ENCODE data around the gene NMNAT3. TPM values are rescaled to one million over a fixed set of nuclear protein-coding genes. Genes with fewer than 3 reads are reported as not detected.

NMNAT3 gene
- total RNA-seq, 6 donors from 2014 or later, result 3.3 to 8.4 (median 5.5) TPM

DNA sequence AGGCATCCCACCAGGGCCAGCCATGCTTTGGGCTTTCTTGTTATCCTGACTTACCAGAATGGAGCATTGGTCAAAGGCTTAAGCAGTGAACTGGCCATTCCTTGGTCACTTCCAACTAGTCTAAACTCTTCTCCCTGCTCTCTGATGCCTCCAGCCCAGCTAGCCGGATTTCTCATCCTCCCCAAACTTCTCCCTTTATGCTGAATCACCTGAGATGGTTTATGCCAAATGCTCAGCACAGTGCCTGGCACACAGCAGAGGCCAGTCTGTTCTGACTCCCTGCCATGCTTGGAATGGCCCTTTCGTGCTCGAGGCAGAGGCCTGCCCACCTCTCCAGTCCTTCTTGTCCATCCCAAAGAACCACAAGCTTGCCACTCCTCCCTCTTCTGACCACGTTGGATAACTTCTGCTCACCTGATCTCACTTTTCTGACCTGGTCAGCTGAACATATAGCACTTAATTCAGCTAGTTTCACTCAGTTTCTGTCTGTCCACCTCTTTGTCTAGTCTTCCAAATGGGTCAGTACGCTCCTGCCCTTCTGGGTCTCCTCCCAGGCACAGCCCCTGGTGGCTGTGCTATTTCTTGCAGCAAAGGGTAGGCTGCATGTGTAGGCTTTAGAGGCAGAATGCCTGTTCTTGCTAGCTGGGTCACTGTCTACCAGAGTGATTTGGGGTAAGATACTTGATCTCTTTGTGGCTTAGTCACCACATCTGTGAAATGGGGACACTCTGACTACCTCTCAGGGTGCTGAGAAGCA is 136.1 kb downstream of the NMNAT3 start:
- Histone ChIP-seq H3K4me3 (no peak overlapping the region), H3K27ac (no peak overlapping the region), H3K27me3 (no peaks in the 10 kb centered on the region), H3K9me3 (no peaks in the 10 kb centered on the region), H3K36me3 (no peaks in the 10 kb centered on the region), H3K4me1 (peaks cover 7 to 20% (median 16%) of the 10 kb centered on the region in 4 donors)
- WGBS, 2 donors, result 78 to 93% methylated on average over 5 of the region's 5 CpGs
- ATAC-seq (ENCODE audit: low FRiP score in 2 of 2), result no peak
- TF ChIP-seq POLR2AphosphoS5 (IDR thresholded peaks at IDR 0.05) (no peak), POLR2A (IDR thresholded peaks at IDR 0.05) (no peak), EP300 (IDR thresholded peaks at IDR 0.05) (no peak)
- TF ChIP-seq, protein P1, sequence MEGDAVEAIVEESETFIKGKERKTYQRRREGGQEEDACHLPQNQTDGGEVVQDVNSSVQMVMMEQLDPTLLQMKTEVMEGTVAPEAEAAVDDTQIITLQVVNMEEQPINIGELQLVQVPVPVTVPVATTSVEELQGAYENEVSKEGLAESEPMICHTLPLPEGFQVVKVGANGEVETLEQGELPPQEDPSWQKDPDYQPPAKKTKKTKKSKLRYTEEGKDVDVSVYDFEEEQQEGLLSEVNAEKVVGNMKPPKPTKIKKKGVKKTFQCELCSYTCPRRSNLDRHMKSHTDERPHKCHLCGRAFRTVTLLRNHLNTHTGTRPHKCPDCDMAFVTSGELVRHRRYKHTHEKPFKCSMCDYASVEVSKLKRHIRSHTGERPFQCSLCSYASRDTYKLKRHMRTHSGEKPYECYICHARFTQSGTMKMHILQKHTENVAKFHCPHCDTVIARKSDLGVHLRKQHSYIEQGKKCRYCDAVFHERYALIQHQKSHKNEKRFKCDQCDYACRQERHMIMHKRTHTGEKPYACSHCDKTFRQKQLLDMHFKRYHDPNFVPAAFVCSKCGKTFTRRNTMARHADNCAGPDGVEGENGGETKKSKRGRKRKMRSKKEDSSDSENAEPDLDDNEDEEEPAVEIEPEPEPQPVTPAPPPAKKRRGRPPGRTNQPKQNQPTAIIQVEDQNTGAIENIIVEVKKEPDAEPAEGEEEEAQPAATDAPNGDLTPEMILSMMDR (IDR thresholded peaks at IDR 0.05), result no peak
- no peak for DNase-seq

DNA sequence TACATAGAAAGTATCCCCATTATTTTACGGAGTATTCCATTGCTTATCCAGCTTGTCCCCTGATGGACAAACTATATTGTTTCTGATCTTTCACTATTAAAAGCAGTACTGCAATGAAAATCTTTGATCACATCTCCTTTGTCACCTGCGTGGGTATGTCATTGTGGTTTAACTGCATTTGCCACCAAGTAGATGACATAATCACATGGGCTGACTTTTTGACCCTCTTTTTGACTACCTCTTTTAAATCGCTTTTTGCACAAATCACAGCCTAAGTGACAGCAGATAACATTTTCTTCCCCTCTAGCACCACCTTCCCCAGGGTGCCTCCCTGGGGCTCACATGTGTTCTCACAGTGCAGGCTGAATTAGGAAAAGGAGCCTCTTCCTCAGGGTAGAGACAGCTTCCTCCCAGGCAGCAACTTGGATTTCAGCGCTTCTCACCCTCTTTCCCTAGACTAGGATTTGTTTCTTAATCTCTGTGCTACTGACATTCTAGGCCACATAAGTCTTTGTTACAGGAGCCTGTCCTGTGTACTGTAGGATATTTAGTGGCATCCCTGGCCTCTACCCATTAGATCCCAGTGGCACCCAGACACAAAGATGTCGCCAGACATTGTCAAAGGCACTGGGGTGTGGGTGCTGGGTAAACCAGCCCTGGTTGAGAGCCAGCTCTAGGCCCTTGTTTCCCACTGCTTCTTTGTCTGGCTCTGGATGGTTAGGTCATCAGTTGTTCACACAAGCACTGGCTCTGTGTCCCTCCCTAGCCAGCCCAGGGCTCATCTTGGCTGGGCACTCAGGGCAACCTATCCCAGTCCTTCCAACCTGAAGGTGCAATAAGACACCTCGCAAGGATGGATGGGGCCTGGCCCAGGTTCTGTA is 136.9 kb downstream of the NMNAT3 start:
- Histone ChIP-seq H3K36me3 (no peaks in the 10 kb centered on the region), H3K4me3 (peak overlapping the region in 1 of 4 donors; percentile 58), H3K27ac (no peak overlapping the region), H3K27me3 (no peaks in the 10 kb centered on the region), H3K9me3 (no peaks in the 10 kb centered on the region), H3K4me1 (peaks cover 7 to 20% (median 16%) of the 10 kb centered on the region in 4 donors)
- no peak for TF ChIP-seq EP300 (IDR thresholded peaks at IDR 0.05)
- no peak for TF ChIP-seq POLR2A (IDR thresholded peaks at IDR 0.05)
- TF ChIP-seq, protein P1 (IDR thresholded peaks at IDR 0.05), result no peak
- no peak for TF ChIP-seq POLR2AphosphoS5 (IDR thresholded peaks at IDR 0.05)
- ATAC-seq (ENCODE audit: low FRiP score in 2 of 2) (no peak), DNase-seq (no peak)
- 77 to 84% methylated on average over 5 to 6 of the region's 6 CpGs for WGBS, 2 donors

DNA sequence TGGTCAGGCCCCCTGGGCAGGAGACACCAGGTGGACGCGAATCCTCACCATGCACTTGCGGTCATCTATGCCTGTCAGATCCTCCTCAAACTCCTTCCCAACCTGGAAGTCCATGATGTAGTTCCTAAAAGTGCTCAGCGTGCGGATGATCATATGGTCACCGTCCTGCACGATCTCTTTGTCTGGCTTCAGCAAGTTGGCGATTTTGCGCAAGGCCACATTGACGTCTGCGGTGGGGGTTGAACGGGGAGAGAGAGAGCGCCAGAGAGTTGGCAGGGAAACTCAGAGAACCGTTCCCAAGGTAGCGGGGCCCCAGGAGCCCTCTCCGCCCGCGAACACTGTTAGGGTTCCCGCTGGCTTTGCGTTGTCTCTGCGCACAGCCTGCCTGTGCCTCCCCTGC is 139.0 kb downstream of the NMNAT3 start:
- peak overlapping the region in 3 of 4 donors; percentile 44 to 64 (median 58) for H3K4me3 ChIP-seq
- WGBS, 2 donors, result 59 to 64% methylated on average over 21 of the region's 21 CpGs
- TF ChIP-seq EP300 (IDR thresholded peaks at IDR 0.05), result no peak
- TF ChIP-seq POLR2A (IDR thresholded peaks at IDR 0.05), result peak in 1 of 4 donors; percentile 13
- no peaks in the 10 kb centered on the region for H3K36me3 ChIP-seq
- H3K4me1 ChIP-seq, result peaks cover 25 to 41% (median 35%) of the 10 kb centered on the region in 4 donors
- DNase-seq (peak in 1 of 2 donors; percentile 12), ATAC-seq (ENCODE audit: low FRiP score in 2 of 2) (peak in 1 of 2 donors; percentile 13)
- no peaks in the 10 kb centered on the region for H3K27me3 ChIP-seq
- H3K27ac ChIP-seq, result peak overlapping the region in 3 of 4 donors; percentile 47 to 80 (median 48)
- no peaks in the 10 kb centered on the region for H3K9me3 ChIP-seq

DNA sequence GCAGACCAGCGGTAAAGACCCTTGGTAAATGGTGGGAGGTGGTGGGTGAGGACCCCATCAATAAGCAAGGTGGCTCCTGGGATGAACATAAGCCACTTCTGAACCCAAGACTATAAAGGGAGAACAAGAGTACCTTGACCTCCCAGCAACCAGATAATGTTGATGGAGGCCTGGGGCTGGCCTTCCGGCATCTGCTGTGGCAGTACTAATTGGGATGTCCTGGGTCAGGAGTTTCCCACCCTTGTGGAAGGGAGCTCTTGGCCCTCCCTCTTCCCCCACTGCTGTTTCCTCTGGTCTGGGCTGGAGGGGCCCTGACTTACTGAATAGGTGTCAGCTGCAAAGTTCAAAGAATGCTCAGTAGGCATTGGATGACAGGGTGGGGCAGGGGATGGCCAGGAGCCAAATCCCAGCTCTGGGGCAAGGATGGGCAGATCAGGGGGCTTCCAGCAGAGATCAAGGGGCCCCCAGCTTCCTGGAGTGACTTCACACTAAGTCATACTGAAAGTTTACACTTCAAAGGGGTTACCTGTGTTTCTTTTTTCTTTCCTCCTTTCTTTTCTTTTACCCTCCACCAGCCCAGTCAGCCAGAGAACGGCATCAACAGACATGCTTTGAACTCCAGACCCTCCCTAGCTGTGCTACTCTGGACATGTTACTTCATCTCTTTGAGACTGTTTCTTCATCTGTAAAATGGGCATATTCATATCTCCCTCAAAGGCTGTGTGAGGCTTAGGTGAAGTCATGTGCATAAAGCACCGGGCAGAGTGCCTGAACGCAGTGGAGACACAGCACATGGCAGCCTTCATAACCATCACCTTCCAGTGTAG is 139.8 kb downstream of the NMNAT3 start:
- no peak overlapping the region for H3K4me3 ChIP-seq
- no peak for ATAC-seq (ENCODE audit: low FRiP score in 2 of 2)
- no peak for DNase-seq

DNA sequence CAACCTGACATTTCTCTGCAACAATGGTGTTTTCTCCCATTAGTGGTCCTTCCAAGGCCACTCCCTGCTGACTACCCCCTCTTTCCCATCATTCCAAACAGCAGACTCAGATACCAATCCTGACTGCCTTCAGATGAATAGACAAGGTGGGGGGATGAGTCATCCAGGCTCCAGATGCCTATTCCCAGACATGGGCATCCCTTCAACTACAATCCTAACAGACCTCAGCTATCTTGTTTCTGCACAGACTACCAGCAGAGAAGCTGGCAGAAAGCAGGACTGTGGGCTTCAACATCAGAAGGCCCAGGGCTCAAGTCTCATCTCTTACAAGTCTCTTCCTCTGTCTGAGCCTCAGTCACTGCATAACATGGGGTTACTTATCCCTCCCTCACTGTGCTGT is 140.4 kb downstream of the NMNAT3 start:
- no peaks in the 10 kb centered on the region for H3K36me3 ChIP-seq
- peaks cover 27 to 50% (median 36%) of the 10 kb centered on the region in 4 donors for H3K4me1 ChIP-seq
- DNase-seq, result no peak
- H3K27ac ChIP-seq, result no peak overlapping the region
- TF ChIP-seq POLR2AphosphoS5 (IDR thresholded peaks at IDR 0.05) (no peak), EP300 (IDR thresholded peaks at IDR 0.05) (no peak), POLR2A (IDR thresholded peaks at IDR 0.05) (no peak)
- TF ChIP-seq, protein P1 (IDR thresholded peaks at IDR 0.05), result no peak
- no peaks in the 10 kb centered on the region for H3K9me3 ChIP-seq
- no peaks in the 10 kb centered on the region for H3K27me3 ChIP-seq
- H3K4me3 ChIP-seq, result no peak overlapping the region
- no peak for ATAC-seq (ENCODE audit: low FRiP score in 2 of 2)

More for the DNA sequence above, 139.8 kb downstream of the NMNAT3 start:
- Histone ChIP-seq H3K4me1 (peaks cover 27 to 48% (median 36%) of the 10 kb centered on the region in 4 donors), H3K36me3 (no peaks in the 10 kb centered on the region), H3K9me3 (no peaks in the 10 kb centered on the region), H3K27ac (no peak overlapping the region), H3K27me3 (no peaks in the 10 kb centered on the region)
- TF ChIP-seq POLR2A (IDR thresholded peaks at IDR 0.05) (no peak), POLR2AphosphoS5 (IDR thresholded peaks at IDR 0.05) (no peak), EP300 (IDR thresholded peaks at IDR 0.05) (no peak)
- 92 to 93% methylated on average over 4 to 5 of the region's 5 CpGs for WGBS, 2 donors

All from upper lobe of left lung (tissue), 6 donors.